Ishikawa (cell line): ENCODE measurements around the gene SEL1L.

ENCODE experiments used
- EP300 ChIP-seq: IDR thresholded peaks from 2 replicates; pipeline ENCODE4 v1.6.1; 2012; ENCODE audit warnings: borderline replicate concordance
- RAD21 ChIP-seq: IDR thresholded peaks from 2 replicates; pipeline ENCODE4 v1.6.1; 2012; ENCODE audit warnings: low read depth

GRCh38 chr14:81551471-81551870, 17.8 kb upstream of the SEL1L start:
- TF ChIP-seq RAD21 (no peak), EP300 (no peak)
